ENCODE data around the gene FLNC. TPM values are rescaled to one million over a fixed set of nuclear protein-coding genes. Genes with fewer than 3 reads are reported as not detected.
A peak's percentile ranks its signal among the peaks of the same experiment; 100 is the strongest.

Gene FLNC
- total and polyA plus RNA-seq, 9 of the 15 experiments (the other 6 are each of a cell fraction or from before 2014, with no cell fraction given), result 0.90 to 155 (median 28.8) TPM

DNA sequence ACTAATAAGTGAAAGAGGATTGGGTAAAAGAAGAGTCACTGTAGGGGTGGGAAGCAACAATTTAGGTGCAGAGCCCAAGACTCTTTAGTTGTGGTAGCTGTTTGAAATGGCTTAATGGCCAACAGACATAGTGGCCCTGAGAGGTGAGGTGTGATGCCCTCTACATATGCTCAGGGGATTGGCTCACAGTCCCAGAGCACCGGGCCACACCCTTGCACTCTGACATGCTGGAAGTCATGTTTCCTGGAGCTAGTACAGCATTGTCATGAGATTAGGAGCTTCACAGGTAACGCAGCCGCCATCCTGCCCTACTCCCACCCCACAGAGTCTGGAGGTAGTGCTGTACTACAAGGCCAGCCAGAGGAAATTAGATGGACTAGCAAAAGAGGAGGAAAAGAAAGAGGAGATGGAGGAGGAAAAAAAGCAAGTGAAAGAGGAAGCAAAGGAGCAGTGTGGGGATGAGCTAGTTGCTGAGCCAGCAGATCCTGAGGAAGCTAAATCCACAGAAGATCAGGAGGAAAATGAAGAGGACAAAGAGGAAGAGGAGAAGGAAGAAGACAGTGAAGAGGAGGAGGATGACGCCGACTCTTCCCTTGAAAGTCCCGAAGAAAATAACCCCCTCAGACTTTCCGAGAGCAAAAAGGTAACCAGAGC is 14.8 kb upstream of the FLNC start (continued):
- TF ChIP-seq, protein P1, sequence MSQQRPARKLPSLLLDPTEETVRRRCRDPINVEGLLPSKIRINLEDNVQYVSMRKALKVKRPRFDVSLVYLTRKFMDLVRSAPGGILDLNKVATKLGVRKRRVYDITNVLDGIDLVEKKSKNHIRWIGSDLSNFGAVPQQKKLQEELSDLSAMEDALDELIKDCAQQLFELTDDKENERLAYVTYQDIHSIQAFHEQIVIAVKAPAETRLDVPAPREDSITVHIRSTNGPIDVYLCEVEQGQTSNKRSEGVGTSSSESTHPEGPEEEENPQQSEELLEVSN (IDR thresholded peaks at IDR 0.05; ENCODE audit: borderline replicate concordance in 1 of 2, extremely low read depth in 1 of 2, insufficient read depth in 1 of 2, insufficient read length in 1 of 2, low read depth in 1 of 2, low read length in 1 of 2, poor library complexity in 1 of 2, severe bottlenecking in 1 of 2), result peak in 1 of 2 experiments; percentile 20
- TF ChIP-seq, protein P2, sequence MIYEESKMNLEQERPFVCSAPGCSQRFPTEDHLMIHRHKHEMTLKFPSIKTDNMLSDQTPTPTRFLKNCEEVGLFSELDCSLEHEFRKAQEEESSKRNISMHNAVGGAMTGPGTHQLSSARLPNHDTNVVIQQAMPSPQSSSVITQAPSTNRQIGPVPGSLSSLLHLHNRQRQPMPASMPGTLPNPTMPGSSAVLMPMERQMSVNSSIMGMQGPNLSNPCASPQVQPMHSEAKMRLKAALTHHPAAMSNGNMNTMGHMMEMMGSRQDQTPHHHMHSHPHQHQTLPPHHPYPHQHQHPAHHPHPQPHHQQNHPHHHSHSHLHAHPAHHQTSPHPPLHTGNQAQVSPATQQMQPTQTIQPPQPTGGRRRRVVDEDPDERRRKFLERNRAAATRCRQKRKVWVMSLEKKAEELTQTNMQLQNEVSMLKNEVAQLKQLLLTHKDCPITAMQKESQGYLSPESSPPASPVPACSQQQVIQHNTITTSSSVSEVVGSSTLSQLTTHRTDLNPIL (CRISPR knock-in tag; IDR thresholded peaks at IDR 0.05), result no peak
- TF ChIP-seq ZNF644 (tag; IDR thresholded peaks at IDR 0.05; ENCODE audit: low read depth), result no peak
- peak; percentile 27; the same call in 1 of the 2 replicates for TF ChIP-seq CTBP1 (IDR thresholded peaks at IDR 0.05; ENCODE audit: borderline replicate concordance)
- TF ChIP-seq, protein P3, sequence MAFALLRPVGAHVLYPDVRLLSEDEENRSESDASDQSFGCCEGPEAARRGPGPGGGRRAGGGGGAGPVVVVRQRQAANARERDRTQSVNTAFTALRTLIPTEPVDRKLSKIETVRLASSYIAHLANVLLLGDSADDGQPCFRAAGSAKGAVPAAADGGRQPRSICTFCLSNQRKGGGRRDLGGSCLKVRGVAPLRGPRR (CRISPR knock-in tag; IDR thresholded peaks at IDR 0.05), result no peak
- TF ChIP-seq FOXA3 (CRISPR knock-in tag; conservative IDR thresholded peaks at IDR 0.05 in 1 of 2, IDR thresholded peaks at IDR 0.05 in 1 of 2), result 0 out of 4 replicates have a peak, but pooled peaks of 1 of the 2 experiments have one; percentile 20
- peak; percentile 90 for TF ChIP-seq MAFK (IDR thresholded peaks at IDR 0.05; ENCODE audit: low read length)
- no peak for TF ChIP-seq ZFP1 (CRISPR knock-in tag; IDR thresholded peaks at IDR 0.05)
- no peak for TF ChIP-seq ZNF551 (CRISPR knock-in tag; IDR thresholded peaks at IDR 0.05)
- no peak for TF ChIP-seq HDAC6 (IDR thresholded peaks at IDR 0.05; ENCODE audit: low read depth, low read length)
- no peak for TF ChIP-seq MCM5 (IDR thresholded peaks at IDR 0.05; ENCODE audit: low read depth)
- no peak for TF ChIP-seq DPF2 (IDR thresholded peaks at IDR 0.05)
- TF ChIP-seq, protein P4, sequence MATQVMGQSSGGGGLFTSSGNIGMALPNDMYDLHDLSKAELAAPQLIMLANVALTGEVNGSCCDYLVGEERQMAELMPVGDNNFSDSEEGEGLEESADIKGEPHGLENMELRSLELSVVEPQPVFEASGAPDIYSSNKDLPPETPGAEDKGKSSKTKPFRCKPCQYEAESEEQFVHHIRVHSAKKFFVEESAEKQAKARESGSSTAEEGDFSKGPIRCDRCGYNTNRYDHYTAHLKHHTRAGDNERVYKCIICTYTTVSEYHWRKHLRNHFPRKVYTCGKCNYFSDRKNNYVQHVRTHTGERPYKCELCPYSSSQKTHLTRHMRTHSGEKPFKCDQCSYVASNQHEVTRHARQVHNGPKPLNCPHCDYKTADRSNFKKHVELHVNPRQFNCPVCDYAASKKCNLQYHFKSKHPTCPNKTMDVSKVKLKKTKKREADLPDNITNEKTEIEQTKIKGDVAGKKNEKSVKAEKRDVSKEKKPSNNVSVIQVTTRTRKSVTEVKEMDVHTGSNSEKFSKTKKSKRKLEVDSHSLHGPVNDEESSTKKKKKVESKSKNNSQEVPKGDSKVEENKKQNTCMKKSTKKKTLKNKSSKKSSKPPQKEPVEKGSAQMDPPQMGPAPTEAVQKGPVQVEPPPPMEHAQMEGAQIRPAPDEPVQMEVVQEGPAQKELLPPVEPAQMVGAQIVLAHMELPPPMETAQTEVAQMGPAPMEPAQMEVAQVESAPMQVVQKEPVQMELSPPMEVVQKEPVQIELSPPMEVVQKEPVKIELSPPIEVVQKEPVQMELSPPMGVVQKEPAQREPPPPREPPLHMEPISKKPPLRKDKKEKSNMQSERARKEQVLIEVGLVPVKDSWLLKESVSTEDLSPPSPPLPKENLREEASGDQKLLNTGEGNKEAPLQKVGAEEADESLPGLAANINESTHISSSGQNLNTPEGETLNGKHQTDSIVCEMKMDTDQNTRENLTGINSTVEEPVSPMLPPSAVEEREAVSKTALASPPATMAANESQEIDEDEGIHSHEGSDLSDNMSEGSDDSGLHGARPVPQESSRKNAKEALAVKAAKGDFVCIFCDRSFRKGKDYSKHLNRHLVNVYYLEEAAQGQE (IDR thresholded peaks at IDR 0.05; ENCODE audit: borderline replicate concordance), result no peak
- TF ChIP-seq, protein P4 (CRISPR knock-in tag; IDR thresholded peaks at IDR 0.05; ENCODE audit: low read depth), result no peak
- no peak for TF ChIP-seq NFIX (CRISPR knock-in tag; IDR thresholded peaks at IDR 0.05; ENCODE audit: low read depth)
- no peak for TF ChIP-seq CBX8 (IDR thresholded peaks at IDR 0.05; ENCODE audit: borderline replicate concordance, extremely low read depth, low read depth, low read length, poor library complexity, severe bottlenecking)
- no peak for TF ChIP-seq DMBX1 (CRISPR knock-in tag; IDR thresholded peaks at IDR 0.05; ENCODE audit: borderline replicate concordance)
